T-helper 2 cell (primary cell): Measurements from ENCODE around the gene FMNL3.
A peak's percentile ranks its signal among the peaks of the same experiment; 100 is the strongest.

Experiments used
- DNase-seq, 5 experiments: peaks; one replicate each; pipeline versions ENCODE4 v3.0.0 to v3.0.0-alpha.2; 2012 to 2022

The FMNL3 gene

DNA sequence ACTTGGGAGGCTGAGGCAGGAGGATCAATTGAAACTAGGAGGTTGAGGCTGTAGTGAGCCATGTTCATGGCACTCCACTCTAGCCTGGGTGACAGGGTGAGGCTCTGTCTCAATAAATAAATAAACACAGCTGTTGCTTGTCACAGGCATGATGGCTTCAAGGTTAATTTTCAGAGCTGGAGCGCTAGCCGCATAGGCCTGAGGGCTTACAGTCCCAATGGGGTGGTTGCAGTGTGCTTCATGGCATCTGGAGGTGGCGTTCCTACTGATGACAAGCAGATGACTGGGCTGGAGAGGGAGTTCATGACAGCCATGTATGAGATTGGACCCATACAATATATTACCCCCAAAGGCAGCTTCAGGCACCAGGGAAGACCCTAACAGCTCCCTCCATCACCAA is 1.6 kb upstream of the FMNL3 start:
- no peak for DNase-seq

DNA sequence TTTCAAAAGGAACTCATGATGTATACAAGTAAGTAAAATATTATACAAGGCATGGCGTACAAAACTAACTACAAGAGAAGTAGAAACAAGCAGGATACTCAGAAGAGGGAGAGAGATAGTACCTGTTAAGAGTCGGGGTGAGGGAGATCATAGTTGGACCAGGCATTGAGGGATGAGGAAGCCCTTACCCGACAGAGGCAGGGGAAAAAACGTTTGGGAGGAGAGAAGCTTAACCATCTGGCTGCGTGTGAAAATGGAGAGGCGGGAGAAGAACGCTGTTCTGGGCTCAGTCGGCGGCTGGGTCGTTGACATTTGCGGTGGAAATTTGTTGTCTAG is 575 bp upstream of the FMNL3 start:
- no peak for DNase-seq

DNA sequence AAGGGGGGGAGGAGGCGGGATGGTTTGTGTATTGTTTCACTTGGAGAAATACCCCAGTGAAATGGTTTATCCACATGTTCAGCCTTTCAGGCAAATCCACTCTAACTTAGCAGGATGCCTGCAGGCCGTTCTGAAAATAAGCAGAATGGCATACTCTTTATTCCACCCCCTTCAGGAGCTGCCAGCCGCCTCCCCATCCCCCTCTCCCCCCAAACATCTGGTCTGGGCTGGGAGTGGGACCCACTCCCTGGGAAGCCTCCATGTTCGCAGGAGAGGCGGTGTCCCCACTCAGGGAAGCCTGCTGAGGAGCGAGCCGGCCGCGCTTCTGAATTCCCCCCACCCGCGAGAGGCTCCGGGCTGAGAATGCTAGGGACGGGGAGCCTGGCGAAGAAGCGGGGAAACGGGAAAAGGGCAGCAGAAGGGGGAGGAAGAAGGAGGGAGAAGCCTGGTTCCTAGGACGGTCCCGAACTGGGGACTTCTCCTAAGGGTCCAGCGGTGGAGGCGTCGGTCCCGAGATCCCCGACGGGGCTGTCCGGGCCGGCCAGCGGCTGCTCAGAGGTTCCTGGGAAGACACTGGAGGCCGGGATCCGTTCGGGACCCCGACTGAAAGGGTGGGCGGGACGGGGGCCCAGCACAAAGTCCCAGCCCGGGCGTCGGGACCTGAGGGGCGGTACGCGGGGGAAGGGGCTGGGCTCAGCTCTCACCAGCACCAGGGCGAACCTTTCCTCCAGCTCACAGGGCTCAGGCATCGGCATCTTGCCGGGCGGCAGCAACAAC is 666 bp downstream of the FMNL3 start:
- DNase-seq, result peak in 1 of 5 experiments; percentile 10

DNA sequence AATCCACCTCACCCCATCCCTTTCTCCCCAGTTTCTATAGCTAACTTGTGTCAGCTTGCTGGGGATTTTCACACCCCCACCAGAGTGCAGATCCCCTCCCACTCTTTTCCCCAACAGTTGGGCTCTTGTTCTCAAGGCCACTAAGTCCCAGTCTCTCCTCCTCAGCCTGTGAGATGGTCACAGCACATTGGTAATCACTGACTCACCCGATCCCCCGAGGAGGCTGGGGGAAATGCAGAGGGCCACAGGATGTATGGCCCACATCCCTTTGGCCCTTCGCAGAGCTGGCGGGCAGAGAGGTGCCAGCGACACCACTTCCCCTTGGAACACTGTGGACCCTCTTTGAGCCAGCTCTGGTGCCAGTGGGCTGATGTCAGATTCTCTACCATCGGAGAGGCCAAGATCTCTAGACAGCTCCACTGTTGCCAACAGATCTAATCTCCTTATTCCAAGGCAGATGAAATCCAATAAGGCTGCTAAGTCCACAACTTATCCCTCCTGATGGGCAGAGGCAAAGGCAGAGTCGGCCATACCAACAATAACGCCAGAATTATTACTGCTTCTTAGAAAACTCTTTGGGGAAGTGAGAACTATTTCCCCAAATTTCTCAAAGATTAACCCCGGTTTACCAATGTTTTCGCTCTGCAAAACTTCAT is 1.6 kb downstream of the FMNL3 start:
- peak in 1 of 5 experiments; percentile 11 for DNase-seq

DNA sequence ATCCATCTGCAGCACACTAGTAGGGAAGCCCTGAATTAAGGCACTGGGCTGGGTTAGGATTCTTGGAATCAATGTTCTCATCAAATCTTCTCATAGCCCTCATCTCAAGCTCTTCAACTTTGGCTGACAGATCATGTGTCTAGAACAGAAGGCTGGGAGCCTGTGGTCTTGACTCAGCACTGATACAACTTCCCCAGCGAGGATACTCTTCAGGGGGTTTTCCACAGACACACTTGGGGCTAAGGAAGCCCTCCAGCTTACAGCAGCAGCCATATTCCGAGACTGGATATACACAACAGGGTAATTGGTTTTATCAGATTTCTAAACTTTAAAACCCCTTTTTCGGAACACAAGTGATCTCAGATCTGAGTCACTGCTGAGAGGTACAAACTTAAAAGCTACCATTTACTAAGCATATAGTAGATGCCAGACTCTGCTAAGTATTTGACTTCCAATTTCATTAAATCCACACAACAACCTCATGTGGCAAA is 3.5 kb downstream of the FMNL3 start:
- DNase-seq, result peak in 3 of 5 experiments; percentile 26 to 46 (median 30)

DNA sequence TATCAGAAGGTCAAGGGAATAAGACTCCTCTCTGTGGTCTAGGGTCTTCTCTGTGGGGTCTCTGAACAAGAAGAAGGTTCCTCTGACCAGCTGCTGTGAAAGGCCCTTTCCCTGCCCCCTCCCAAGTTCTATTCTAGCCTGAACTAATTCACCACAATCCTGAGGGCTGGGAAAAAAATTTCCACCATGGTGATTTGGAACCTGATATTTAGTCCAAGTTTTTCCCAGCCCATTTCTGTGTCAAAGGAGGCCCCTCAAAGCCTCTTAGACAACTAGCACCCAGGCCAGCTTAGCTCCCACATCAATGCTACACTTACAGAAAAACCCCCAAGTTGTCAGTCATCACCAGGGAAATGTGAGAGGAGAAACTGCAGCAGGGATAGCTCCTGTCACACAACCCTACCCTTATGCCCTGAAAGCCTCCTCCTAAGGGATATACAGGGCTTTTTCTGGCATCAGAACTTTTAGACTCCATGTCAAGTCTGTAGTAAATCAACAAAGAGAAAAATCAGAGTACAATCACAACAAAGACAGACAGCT is 4.5 kb downstream of the FMNL3 start:
- no peak for DNase-seq

DNA sequence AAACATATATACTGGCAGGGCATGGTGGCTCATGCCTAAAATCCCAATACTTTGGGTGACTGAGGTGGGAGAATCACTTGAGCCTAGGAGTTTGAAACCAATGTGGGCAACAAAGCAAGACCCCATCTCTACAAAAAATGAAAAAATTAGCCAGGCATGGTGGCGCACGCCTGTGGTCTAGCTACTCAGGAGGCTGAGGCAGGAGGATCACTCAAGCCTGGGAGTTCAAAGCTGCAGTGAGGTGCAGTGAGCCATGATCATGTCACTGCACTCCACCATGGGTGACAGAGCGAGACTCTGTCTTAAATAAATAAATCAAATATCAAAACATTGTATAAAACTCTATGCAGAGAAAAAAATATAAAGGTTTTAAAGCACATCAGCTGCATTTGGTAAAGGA is 5.2 kb downstream of the FMNL3 start:
- no peak for DNase-seq

DNA sequence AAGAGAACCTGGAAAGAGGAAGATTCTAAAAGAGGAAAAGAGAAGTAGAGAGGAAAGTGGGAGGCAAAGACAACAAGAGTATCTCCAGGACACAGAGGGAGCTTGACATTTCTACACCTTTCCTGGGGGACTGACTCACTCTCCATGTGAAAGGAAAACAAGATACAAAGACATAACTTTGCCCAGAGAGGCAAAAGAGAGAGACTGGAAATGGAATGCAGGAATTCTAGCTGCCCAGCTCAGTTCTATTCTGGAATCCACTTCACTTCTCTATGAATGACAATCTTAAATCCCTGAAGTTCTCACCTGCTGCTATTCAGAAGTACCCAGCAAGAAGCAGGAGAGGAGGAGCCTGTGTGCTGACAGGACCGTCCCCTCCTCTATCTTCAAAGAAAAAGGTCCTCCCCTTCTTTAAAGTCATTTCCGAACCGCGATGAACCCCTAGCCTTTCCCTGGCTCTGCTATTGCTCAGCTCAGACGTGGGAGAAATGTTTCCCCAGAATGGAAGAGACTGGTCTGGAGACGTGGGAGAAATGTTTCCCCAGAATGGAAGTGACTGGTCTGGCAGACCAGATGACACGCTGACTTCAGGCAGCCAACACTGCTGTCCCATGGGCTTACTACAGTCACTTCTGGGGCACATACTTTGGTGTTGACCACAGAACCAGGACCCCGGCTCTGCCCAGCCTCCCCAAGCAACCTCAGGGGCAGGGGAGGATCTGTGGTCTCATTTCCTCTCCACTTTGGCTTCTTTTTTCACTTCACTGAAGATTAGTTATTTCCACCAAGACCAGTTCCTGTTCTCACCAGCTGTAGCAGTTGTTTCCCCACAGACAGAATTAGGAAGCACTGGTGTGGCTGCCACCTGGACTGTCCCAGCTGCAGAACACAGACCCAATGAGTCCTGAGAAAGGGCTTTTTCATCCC is 8.3 kb downstream of the FMNL3 start:
- DNase-seq, result peak in 2 of 5 experiments; percentile 47 to 62

DNA sequence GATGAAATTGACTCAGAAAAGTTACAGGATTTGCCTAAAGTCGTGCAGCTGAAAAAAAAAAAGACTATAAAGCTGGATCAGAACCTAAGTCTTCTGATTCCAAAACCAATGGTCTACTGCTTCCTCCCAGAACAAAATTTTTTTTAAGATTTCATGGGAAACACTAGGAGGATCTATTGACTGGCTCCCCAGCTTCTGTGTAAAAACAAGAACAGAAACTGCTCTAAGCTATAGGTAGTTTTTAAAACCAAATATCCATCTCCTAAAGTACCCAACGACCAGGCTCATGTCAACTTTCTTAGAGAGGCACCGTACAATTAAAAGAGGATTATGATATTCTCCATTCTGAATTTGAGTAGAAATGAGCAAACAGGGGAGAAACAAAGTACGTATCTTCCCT is 9.4 kb downstream of the FMNL3 start:
- no peak for DNase-seq

DNA sequence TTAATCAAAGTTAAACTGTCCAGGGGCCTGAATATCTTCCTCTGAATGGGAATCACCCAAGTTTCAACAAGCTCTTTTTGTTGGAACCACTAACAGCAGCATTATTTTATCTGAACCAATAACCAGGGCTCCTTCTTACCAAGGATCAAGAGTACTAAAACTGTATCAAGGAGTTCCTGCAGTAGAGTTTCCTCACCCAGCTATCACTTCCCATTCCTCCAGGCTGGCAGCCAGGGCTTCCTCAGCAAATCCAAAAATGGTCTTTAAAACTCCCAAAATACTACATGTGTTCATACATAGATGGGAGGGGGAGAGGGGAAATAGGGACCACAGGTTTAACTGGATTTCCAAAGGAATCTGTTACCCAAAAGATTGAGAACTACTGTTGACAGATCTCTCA is 10.5 kb downstream of the FMNL3 start:
- no peak for DNase-seq

DNA sequence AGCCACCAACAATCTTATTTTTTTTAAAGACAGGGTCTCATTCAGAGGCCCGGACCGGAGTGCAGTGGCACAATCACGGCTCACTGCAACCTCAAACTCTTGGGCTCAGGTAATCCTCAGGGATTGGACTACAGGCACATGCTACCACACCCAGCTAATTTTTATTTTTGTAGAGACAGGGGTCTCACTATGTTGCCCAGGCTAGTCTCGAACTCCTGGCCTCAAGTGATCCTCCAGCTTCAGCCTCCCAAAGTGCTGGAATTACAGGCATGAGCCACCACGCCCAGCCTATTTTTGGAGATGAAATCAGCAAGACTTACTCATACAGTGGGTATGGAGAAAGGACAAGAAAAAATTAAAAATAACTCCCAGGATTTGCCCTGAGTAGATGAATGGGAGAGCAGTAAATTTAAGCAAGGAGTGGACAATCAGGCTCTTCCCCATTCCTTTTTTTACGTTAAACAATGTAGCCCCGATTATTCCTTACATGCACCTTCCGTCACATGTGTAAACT is 13.2 kb downstream of the FMNL3 start:
- no peak for DNase-seq

DNA sequence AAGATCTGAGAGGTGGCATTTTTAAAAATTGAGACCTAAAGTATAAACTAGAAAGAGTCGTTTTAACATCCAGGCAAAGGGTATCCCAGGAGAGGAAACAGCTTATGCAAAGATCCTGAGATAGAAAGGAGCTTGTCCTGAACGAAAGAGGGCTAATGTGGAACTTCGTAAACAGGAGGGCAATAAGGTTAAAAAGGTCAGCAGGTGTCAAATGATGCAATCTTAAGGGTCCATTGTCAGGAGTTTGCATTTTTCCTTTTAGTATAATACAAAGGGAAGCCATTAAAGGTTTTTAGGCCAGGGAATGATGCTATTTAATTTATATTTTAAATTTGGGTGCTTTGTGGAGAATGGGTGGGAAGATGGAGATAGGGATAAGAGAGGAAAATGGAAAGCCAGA is 14.4 kb downstream of the FMNL3 start:
- DNase-seq, result no peak

DNA sequence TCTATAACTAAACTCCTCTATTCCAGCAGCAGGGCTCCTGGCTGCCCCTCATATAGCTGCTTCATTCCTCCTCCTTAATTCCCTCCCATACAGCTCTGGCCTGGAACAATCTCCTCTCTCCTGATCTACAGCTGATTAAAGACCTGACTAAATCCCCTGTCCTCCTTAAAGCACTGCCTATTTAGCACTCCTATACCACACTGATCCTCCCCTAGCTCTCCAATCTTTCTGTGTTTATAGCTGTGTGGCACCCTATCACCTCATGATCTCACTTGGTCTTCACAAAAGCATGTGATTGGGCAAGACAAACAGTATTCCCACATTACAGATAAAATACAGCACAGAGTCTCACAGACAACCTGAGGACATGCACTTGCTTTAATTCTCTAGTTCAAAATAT is 17.4 kb downstream of the FMNL3 start:
- no peak for DNase-seq

DNA sequence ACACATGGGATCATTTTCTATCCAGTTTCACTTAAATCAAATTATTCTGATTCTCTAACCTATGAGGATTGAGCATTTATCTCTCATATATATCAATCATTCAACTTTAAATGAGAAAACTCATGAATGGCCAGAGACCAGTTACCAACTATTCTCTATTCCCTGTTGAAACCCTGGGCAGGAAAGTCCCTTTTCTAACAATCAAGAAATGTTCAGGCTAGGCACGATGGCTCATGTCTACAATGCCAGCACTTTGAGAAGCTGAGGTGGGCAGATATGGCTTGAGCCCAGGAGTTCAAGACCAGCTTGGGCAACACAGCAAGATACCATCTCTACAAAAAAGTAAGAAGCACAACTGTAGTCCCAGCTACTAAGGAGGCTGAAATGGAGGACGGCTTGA is 18.0 kb downstream of the FMNL3 start:
- no peak for DNase-seq

DNA sequence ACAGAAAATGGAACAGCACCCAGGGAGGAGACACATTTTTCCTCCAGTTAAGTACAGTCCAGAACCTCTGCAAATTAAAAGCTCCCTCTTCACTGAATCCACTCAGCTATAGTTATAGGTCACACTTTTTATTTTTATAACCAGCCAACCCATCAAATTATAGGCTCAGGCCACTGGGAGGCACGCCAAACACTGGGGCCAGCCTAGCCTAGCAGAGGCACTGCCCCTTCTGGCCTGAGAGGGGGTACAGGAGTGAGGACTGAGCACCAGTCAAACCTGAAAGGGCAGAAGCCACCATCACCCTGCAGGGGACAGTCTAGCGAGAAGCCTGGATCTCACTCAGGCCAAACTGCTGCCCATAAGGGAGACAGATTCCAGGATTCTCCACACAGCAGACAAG is 19.3 kb downstream of the FMNL3 start:
- DNase-seq, result no peak

DNA sequence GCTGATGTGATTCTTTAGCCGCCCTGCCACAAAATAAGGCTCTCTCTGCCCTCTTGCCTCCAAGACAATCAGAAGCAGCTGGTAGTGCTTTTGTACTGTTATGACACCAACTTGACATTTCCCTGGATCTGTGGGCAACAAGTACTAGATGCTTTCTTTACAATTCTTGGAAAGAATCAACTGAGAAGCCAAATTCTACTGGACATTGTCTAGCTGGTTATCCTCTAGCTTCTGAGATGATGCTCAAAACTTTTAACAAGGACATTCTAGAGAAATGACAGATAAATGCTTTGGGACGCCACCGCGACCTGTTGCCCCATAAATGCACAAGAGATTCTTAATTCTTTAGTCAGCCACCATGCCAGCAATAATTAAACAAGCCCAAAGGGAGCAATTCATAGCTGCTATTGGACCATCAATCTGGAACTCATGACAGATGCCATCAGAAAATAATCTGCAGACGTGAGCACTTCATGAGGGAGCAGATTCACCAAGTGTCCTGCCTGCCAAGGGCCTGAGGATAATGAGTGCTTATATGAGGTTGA is 22.8 kb downstream of the FMNL3 start:
- DNase-seq, result no peak

DNA sequence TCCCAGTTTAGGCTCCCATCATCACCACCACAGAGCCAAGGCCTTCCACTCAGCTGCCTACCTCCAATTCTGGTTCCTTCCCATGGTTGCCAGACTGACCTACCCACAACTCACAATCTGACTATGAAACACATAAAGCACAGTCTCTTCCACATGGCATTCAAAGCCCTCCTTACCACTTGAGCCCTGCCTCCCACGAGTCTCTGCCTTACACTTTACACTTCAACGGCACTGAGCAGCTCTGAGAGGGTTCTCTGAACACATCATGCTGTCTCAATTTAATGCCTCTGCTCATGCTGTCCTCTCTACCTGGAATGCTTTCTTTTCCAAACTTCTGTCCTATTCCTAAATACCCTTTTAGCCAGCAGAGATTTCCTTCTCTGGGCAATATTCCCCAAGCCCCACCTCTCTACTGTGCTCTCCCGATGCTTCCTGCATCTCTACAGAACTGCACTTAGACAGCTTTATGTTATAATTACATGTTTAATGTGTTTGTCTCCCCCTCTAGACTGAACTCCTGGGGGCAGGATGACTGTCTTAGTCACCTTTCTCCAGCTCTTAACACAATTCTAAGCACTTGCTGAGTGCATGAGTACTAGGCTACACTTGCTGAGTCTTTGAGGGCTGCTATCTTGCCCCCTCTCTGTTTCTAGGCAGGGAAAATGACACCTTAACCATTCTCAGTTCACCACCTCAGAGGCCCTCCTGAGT is 23.5 kb downstream of the FMNL3 start:
- DNase-seq, result no peak

DNA sequence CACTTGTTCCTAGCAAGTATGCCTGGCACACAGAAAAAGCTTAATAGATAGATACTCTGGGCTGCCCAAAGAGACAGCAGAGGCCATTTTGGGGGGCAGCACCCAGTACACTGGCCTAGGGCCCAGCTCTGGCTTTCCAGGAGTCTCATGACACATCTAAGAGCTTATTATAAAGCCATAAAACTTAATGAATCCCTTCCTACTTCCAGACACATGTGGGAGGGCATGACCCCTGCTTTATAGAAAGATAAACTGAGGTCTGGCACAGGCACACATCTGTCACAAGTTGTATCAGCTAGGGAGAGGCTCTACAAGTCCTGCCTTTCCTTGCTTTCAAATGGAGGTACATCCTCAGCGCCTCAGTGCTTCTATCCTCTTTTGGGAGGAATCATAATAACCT is 27.1 kb downstream of the FMNL3 start:
- no peak for DNase-seq

DNA sequence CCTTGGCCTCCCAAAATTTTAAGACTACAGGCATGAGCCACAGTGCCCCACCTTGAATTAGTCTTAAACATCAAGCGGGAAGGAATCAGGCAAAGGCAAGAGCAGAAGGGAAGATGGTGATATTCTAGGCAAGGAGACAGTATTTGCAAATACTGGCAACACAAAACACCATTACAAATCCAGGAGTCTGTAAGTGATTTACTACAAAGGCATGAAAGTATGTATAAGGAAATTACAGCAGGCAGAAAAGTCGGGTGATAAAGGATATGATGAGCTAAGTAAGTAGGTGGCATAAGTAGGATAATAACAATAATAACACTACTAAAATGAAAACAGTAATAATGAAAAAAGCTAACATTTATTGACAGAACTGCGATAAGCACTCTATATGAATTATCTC is 28.5 kb downstream of the FMNL3 start:
- no peak for DNase-seq

DNA sequence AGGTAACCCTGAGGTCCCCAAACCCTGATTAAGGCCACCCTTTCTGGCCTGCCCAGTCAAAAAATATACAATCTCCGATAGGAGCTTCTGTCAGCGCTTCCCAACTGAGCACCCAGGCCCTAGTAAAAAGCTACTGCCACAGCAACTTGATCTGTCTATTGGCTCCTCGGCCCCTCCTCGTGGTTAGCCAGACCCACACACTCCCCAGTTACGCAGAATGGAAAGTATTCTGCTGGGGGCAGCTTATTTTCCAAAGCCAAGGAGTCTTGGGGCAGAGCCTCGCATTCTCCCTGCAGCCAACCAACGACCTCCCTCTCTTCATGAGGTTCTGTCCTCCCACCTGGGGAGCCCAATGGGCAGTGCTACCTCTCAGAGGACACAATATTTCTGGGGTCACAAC is 32.1 kb downstream of the FMNL3 start:
- DNase-seq, result no peak

DNA sequence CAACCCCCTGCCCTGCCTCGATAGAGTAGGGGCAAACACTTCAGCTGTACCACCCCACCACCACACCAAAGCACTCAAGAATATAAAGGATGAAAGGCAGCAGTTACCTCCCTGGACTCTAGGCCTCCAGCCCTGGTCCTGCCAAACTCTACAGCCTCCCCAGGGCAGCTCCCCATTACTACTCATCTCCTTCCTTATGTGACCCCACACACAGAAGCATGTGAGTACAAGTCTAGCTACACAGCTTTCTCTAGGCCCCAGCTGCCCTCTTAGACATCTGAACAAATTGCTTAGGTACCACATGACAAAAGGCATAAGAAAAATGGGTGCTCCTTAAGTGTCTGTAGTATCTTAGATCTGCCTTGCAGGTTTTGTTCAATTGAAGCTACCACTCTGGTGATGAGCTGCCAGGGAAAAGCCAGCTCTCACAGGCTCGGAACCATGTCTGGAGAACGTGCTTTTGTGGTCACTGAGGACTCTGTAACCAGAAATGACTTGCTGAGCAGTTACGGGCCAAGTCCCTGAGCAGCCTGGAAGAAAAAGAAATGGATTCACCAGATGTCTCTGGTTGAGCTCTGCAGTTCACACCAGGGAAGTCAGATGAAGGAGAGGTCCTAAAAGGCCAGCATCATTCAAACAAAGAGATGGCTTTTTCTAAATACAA is 32.8 kb downstream of the FMNL3 start:
- DNase-seq, result peak in 1 of 5 experiments; percentile 19
